GM21717 (cell line): ENCODE results near the gene IRAK2.

ENCODE experiments used
- ATAC-seq: cut with Tn5 transposase; IDR thresholded peaks from one replicate; pipeline ENCODE4 v1.9.1; 2021; ENCODE audit warnings: mild to moderate bottlenecking, moderate library complexity; ENCODE audit not compliant: unreplicated experiment

Gene IRAK2

DNA sequence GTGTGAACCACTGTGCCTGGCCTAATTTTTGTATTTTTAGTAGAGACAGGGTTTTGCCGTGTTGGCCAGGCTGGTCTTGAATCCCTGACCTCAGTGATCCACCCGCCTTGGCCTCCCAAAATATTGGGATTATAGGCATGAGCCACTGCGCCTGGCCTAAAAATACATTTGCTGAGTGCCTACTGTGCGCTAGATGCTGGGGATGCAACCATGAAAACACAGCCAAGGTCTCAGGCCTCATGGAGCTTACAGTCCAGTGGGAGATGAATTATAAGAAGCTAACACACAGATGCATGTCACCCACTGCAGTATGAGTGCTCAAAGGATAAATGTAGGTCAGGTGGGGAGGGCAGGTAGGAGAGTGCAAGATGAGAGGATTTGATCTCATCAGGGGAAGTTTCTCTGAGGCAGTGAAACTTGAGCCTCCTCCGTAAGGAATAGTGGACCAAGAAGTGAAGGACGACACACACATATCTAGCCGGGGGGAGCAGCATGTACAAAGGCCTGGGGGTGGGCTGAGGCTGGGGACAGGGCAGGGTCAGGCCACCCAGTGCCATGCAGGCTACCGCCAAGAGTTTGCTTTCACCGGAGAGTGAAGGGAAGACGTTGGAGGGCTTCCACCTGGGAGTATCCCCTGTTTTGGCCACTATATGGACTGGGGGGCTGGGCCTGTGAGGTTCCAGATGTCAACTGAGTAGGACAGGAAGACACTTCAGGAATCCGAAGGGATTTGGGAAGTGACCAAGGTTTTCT, 24.3 kb downstream of the IRAK2 start:
- ATAC-seq: no peak

- no peak for ATAC-seq
Measured at GRCh38 chr3:10189557-10190354, 25.0 kb downstream of the IRAK2 start.

- ATAC-seq: peak; percentile 40
Measured at GRCh38 chr3:10192953-10193691, 28.4 kb downstream of the IRAK2 start.

DNA sequence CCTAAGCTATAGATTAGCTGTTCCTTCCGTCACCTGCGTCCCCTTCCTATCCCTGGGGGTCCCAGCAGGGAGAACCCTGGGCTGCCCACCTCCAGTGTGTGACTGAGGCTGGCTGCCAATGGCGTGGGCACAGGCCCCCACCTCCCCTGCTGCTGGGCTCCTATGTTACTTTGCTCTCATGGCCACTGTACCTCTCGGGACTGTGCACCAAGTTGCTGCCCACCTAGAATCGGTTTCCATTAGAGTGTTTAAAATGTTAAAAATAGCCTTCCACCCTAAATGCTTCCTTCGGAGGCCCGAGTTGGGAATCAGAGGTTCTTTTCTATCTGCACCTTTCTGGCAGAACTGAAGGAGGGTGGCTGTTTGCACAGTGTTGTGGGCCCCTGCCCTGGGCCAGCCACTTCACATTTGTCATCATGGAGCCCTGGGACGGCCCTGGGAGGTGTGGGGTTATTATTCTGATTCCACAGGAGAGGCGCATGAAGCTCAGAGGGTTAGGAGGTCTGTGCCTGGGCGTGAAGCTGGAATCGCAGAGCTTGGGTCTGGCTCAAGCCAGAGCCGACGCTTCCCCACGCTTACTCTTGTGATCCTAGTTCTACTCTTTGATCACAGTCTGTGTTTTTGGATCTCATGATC, 29.1 kb downstream of the IRAK2 start:
- ATAC-seq: no peak

DNA sequence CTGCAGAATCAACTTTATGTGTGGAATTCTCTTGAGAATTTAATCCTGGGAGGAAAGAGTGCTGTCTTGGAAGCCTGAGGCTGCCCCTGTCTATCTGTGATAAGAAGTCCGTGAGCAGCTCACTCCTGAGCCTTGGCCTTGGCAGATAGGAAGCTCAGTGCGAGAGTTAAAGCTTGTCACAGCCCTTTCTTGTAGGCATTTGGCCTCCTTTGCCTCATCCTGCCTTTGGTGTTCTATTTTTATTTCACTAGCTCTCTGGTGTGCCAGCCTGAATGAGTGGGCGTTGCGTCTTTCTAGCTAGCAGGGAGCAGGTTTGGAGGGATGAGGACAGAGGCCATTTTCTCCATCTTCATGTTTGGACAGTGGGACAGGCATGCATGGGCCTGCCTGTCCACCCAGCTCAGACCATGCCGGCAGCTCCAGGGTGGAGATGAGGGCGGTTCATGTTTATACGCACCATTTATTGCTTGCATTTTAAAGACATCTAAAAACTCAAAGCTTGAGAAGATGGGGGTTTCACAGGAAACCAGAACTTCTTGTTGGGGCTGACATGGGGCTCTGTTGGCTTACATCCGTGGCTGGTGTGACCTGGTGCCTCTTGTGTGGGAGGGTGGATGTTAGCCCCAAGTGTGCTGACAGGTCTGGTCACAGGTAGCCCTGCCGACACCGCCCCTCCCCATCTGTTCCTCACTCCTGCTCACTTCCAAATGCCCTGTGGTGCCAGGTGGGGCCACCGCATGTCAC, 29.8 kb downstream of the IRAK2 start:
- no peak for ATAC-seq

GRCh38 chr3:10195366-10196089, 30.8 kb downstream of the IRAK2 start:
- no peak for ATAC-seq

GRCh38 chr3:10196389-10197052, 31.8 kb downstream of the IRAK2 start:
- no peak for ATAC-seq

DNA sequence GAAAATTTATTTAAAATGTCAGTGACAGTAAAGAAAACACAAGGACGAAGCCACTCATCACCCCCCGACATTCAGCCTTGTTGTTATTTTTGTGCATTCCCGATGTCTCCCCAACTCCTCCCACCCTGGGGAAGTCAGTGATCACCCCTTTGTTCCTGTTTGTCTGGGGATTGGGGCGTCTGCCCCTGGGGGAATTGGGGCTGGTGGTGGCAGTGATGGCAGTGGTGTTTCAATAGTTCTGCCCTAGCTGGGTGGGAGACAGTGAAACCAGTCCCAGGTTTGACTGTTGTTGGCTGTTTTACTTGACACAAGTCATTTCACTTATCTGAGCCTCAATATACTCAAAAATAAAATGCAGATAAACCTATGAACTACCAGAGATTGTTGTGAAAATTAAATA, 33.5 kb downstream of the IRAK2 start:
- no peak for ATAC-seq

DNA sequence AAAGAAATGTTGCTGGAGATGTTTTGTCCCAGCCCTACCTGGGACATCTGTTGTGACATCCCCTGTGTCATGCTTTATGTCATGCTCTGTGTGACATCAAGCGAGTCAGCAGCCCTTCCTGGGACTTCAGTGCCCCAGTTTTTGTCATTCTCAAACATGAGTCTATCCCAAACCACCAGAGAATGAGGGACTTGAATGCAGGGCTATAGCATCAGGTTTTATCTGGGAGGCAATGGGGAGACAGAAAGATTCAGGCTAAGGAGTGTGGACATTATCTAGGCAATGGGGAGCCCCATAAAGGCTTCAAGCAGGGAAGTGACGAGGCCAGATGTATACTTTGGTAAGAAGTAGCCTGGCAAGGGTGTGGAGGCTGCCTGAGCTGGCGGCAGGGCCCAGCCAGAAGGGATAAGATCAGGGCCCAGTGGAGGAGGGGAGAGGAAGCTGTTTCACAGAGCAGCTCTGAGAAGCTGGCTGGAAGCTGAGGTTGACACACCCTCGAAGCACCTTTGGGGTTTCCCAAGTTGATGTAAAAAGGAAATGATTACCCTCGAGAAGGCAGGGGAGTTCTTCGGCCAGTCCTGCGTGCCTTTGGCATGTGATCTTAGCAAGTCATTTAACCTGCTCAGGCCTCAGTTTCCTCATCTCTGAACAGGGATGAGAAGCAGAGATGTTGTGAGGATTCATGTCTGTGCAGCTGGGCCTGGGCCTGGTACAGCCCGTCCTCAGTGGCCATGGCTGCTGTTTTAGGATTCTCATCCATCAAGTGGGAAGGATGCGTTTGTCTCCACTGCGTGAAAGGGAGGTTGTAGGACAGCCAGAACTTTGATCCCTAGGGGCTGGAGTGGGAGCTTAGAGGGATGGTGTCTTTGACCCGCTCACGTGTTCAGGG, 34.3 kb downstream of the IRAK2 start:
- peak; percentile 73 for ATAC-seq

GRCh38 chr3:10204921-10205320, 40.2 kb downstream of the IRAK2 start:
- no peak for ATAC-seq

DNA sequence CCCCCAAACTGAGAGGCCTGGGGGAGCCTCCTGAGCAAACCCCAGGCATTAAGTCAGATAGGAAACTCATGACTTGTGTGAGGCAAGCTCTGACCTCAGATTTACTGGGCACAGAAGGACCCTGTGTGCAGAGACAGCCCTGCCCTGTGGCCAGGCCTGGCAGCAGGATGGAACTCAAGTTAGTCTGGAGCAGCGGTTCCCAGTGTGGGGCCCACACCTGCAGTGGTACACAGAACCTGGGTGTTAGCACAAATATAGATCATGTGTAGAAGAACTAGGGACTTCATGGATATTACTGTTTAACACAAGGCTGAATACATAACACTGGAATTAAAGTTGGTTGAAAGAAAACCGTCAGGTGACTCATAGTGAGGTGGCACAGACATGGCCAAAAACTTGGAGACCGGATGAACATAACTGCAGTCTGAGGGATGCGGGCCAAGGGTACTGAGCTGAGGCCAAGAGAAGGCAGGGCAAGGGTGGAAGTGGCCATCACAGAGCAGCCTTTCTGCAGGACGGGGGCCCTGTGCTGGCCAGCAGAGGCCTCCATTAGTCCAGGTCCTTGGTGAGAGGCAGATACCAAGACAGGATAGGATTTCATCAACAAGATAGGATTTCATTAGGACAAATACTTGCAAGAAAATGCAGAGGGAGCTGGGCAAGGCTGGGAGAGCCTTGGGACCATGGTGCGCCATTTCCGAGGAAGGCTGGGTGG, 40.9 kb downstream of the IRAK2 start:
- no peak for ATAC-seq

- ATAC-seq: no peak
Measured at GRCh38 chr3:10206166-10206511, 41.4 kb downstream of the IRAK2 start.

- no peak for ATAC-seq
Measured at GRCh38 chr3:10213156-10213792, 48.6 kb downstream of the IRAK2 start.

DNA sequence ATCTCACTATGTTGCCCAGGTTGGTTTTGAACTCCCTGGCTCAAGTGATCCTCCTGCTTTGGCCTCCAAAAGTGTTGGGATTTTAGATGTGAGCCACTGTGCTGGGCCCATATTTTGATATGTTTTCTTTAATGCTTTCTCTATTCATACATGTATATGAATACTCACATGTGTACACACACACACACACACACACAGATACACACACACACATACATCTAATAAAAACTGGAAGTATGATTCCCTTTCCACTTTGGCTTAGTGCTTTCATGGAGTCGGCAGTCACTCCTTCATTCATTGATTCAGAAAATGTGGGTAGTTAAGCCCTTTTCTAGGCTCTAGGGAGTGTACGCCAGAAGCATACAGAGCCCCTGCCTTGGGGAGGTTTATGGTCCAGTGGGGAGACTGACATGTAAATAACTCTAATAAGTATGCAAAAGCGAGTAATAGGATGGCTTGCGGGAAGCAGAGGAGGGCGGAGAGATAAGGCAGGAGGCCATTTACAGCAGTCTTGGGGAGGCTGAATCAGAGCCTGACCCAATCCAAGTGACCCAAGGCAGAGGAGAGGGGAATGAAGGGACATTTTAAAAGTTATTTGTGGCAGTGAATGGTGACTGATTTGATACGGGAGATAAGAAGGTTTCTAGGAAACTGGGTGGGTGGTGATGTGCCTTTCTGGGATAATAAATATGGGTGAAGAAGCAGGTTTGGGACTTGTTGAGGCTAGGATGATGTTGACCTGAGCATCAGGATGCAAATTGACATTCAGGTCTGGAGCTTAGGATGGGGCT, 51.1 kb downstream of the IRAK2 start:
- no peak for ATAC-seq

DNA sequence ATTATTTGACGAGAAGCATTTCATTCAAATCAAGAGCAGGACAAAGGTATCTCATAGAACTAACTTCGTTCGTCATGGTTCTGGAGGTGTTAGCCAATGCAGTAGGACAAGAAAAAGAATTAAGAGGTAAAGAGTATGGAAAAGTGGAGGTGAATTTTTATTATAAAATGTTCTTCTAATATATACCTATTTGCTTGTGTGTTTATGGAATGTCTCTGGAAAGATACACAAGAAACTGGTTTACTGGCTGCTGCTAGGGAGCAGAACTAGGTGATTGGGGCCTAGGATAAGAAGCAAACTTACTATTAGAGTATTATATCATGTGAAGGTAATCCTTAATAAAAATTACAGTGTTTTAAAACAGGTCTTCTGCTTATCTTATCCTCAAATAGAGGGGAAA, 52.6 kb downstream of the IRAK2 start:
- ATAC-seq: no peak

DNA sequence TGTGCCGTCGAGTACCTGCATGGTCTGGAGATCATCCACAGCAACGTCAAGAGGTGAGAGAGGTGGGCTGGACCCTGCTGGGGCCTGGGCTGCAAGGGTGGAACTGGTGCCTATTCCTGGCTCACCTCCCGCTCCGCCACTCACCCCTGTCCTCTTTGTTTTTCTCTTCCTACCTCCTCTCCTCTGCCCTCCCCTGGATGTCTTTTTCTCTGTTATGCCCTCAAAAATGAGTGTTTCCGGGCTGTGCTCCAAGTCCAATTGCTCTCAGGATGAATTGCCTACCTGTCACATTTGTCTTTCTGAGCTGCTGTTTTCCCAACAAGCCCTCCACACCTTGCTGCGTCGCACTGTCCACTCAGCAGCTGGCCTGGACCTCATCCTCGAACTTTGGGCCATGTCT, 55.0 kb downstream of the IRAK2 start:
- ATAC-seq: no peak
